ENCODE data around the gene DOK4.

GRCh38 chr16:57432505-57432904 is 53.8 kb downstream of the DOK4 start:
- TF ChIP-seq CTCF (IDR thresholded peaks at IDR 0.05; ENCODE audit: poor library complexity) (no peak), EZH2 (IDR thresholded peaks at IDR 0.05; ENCODE audit: borderline replicate concordance) (no peak)

All from hepatocyte (in vitro differentiated cells).